Muscle layer of duodenum (tissue), 2 donors: ENCODE measurements around the gene BCKDHA.

Experiments used
- H3K27ac ChIP-seq: one replicate; pipeline ENCODE4 v1.7.0; 2013; ENCODE audit warnings: mild to moderate bottlenecking, low read length
- H3K27me3 ChIP-seq: one replicate; pipeline ENCODE4 v1.7.0; 2013; ENCODE audit warnings: low read depth, mild to moderate bottlenecking, control low read depth, low read length
- H3K36me3 ChIP-seq, 2 donors: one replicate each; pipeline ENCODE4 v1.7.0; 2013; ENCODE audit warnings: low read length in 2 of 2, control low read depth in 1 of 2, mild to moderate bottlenecking in 1 of 2; ENCODE audit not compliant: insufficient read depth in 2 of 2, control insufficient read depth in 1 of 2
- H3K4me1 ChIP-seq, 2 donors: one replicate each; pipeline ENCODE4 v1.7.0; 2013; ENCODE audit warnings: low read length in 2 of 2, mild to moderate bottlenecking in 2 of 2, control low read depth in 1 of 2, moderate library complexity in 1 of 2; ENCODE audit not compliant: insufficient read depth in 2 of 2, control insufficient read depth in 1 of 2
- H3K4me3 ChIP-seq, 2 donors: one replicate each; pipeline ENCODE4 v1.7.0; 2013; ENCODE audit warnings: low read length in 2 of 2, low read depth in 1 of 2, mild to moderate bottlenecking in 1 of 2
- H3K9me3 ChIP-seq, 2 donors: one replicate each; pipeline ENCODE4 v1.7.0; 2013; ENCODE audit warnings: low read length in 2 of 2, control low read depth in 1 of 2, mild to moderate bottlenecking in 1 of 2; ENCODE audit not compliant: control insufficient read depth in 1 of 2
- donor health status: healthy.

Gene BCKDHA

DNA sequence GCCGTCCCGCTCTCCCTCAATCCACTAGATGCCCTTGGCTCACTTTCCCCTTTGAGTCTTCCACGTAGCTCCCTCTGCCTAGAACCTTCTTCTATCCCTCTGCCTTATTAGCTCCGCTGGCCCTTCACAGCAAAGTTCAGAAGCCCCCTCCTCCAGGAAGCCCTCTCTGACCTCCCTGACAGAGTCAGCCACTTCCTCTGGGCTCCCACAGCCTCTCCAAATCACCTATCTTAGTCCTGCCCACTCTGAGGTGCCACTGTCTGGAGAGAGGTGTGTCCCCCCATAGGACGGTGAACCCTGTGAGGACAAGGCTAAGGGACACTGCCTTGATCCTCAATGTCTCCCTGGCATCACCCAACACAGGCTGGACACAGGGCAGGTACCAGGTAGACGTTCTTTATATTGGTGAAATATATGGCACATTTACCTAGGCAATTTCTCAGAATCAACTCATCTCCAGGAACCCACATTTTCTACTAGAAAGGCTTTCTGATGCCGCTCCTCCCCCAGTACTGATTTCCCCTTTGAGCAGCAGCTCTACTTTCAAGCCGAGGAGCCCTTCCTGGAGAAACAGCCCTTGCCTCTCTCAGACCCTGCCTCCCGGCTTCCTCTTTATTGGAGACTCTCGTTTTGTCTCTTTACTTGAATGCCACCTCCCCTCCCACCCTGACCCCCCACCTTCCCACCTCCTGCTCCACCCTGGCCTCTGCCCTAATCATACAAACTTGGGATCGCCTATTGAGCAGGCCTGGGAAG is 40.5 kb upstream of the BCKDHA start:
- Histone ChIP-seq H3K36me3 (no peaks in the 10 kb centered on the region), H3K9me3 (no peaks in the 10 kb centered on the region), H3K4me3 (no peak overlapping the region), H3K27me3 (no peaks in the 10 kb centered on the region), H3K4me1 (peaks cover 0 to 16% of the 10 kb centered on the region in 2 donors), H3K27ac (no peak overlapping the region)

GRCh38 chr19:41357746-41358145 is 39.9 kb upstream of the BCKDHA start:
- Histone ChIP-seq H3K4me3 (no peak overlapping the region), H3K9me3 (no peaks in the 10 kb centered on the region), H3K27ac (no peak overlapping the region), H3K27me3 (no peaks in the 10 kb centered on the region), H3K4me1 (peaks cover 0 to 11% of the 10 kb centered on the region in 2 donors), H3K36me3 (no peaks in the 10 kb centered on the region)

DNA sequence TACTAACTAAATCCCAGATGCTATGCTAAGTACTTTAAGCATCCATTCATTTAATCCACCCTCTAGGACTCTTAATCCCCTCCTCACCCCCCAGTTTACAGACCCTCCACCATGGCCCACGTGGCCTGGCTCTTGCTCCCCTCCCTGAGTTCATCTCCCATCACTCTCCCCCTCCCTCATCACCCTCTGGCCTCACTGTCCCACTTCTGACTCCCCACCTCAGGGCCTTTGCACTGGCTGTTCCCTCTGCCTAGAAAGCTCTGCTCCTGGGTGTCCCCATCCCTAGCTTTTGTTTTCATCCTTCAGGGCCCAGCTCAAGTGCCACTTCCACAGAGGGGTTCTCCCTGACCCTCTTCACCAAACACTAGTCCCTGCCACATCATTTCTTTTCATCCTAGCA is 37.9 kb upstream of the BCKDHA start:
- Histone ChIP-seq H3K4me1 (peaks cover 0 to 16% of the 10 kb centered on the region in 2 donors), H3K4me3 (no peak overlapping the region)

GRCh38 chr19:41362143-41362847 is 35.3 kb upstream of the BCKDHA start:
- no peaks in the 10 kb centered on the region for H3K9me3 ChIP-seq
- H3K4me3 ChIP-seq = no peak overlapping the region
- H3K4me1 ChIP-seq = peaks cover 0 to 18% of the 10 kb centered on the region in 2 donors
- peaks cover 0 to 4% of the 10 kb centered on the region in 2 donors for H3K36me3 ChIP-seq
- no peaks in the 10 kb centered on the region for H3K27me3 ChIP-seq
- H3K27ac ChIP-seq = no peak overlapping the region

More for the DNA sequence above, 37.9 kb upstream of the BCKDHA start:
- Histone ChIP-seq H3K27ac (no peak overlapping the region), H3K27me3 (no peaks in the 10 kb centered on the region), H3K36me3 (peaks cover 0 to 4% of the 10 kb centered on the region in 2 donors), H3K9me3 (no peaks in the 10 kb centered on the region)

DNA sequence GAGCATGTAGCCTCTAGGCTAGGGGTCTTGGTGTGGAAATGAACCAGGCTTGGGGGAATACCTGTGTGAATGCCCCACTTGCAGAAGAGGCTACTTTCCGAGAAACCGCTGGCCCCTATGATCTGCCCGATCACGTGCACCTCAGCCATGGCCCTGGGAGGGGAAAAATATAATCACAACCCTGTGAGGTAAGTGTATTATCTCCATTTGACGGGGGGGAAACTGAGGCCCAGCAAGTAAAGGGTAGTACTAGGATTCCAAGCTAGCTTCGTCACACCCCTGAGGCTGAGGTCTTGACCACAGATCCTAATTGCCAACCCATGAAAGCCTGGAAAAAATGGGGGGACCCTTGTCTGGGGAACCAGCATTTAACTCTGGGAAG is 34.3 kb upstream of the BCKDHA start:
- peak overlapping the region; percentile 80 to 87 for H3K4me3 ChIP-seq
- no peaks in the 10 kb centered on the region for H3K27me3 ChIP-seq
- H3K4me1 ChIP-seq = peaks cover 0 to 18% of the 10 kb centered on the region in 2 donors
- peak overlapping the region; percentile 97 for H3K27ac ChIP-seq
- peaks cover 0 to 4% of the 10 kb centered on the region in 2 donors for H3K36me3 ChIP-seq
- H3K9me3 ChIP-seq = no peaks in the 10 kb centered on the region

DNA sequence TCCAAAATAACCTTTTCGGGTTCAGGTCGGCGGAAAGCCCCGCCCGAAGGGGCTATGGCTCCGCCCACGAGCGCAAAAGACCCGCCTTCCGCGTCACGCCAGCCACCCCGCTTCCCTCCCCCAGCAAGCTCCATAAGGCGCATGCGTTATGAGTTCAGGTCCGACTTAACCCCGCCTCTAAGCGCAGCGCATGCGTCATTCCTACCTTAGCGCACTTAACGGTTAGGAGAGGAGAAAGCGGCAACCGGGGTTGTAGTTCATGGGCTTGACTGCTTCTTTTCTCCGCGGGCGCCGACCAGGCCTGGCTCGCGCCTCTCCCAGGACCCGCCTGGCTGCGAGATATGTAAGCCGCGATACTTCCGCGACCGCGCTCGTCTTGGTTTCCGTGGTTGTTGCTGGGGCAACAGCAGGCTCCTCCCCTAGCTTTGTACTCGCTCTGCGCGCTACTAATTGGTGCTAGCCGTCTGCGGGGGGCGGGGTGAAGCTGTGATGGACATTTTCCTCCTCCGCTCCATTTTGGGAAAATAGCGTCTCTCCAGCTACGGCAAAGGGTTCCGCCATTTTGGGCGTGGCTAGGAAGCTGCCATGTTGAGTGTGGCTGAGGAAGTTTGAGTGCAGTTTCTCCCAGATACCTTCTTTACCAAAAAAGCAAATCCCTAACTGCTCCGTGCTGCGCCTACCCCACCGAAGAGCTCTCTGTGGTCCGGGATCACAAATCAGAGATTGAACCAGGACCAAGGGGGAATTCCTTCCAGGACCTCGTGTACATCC is 33.7 kb upstream of the BCKDHA start, which contains the start of gene B9D2:
Gene B9D2 (minus strand): TSS at position 397 of the 771 bp plus-strand sequence. CDS start 630 bp downstream, outside the sequence.
- peak within 1 kb of the TSS; percentile 80 to 87 for H3K4me3 ChIP-seq
- H3K27me3 ChIP-seq = no peaks in the 10 kb centered on the region
- H3K4me1 ChIP-seq = peaks cover 0 to 18% of the 10 kb centered on the region in 2 donors
- H3K9me3 ChIP-seq = no peaks in the 10 kb centered on the region
- H3K27ac ChIP-seq = peak within 1 kb of the TSS; percentile 97
- H3K36me3 ChIP-seq = peaks cover 0 to 4% of the 10 kb centered on the region in 2 donors

DNA sequence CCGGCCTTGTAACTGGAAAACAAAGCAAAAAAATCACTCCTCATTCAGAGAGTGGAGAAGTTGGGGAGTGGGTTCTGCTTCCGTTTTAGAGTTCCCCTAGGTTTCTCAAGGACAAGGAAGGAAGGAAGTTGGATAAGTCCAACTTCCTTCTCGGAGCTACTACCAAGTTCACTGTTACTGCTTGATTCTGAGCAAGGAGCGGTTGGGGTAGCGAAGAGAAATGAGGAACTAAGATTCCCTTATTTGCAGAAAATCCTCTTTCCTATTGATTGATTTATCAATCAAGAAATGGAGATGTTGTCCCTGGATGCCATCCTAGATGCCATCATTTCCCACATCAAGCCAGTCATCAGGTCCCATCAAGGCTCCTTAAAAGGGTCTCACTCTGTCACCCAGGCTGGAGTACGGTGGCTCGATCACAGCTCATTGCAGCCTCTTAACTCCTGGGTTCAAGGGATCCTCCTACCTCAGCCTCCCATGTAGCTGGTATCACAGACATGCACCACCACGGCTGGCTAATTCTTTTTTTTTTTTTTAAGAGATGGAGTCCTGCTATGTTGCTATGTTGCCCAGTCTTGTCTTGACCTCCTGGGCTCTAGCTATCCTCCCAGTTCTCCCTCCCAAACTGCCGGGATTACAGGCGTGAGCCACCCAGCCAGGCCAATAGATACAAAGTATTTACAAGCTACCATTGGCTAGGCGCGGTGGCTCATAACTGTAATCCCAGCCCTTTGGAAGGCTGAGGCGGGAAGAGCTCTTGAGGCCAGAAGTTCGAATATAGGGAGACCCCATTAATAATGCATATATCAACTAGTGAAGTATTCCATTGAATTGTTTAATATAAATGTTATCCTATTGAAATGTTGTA is 32.9 kb upstream of the BCKDHA start:
- H3K9me3 ChIP-seq = no peaks in the 10 kb centered on the region
- H3K4me1 ChIP-seq = peaks cover 0 to 18% of the 10 kb centered on the region in 2 donors
- peak overlapping the region; percentile 80 to 87 for H3K4me3 ChIP-seq
- H3K27me3 ChIP-seq = no peaks in the 10 kb centered on the region
- H3K36me3 ChIP-seq = peaks cover 0 to 4% of the 10 kb centered on the region in 2 donors
- peak overlapping the region; percentile 97 for H3K27ac ChIP-seq

DNA sequence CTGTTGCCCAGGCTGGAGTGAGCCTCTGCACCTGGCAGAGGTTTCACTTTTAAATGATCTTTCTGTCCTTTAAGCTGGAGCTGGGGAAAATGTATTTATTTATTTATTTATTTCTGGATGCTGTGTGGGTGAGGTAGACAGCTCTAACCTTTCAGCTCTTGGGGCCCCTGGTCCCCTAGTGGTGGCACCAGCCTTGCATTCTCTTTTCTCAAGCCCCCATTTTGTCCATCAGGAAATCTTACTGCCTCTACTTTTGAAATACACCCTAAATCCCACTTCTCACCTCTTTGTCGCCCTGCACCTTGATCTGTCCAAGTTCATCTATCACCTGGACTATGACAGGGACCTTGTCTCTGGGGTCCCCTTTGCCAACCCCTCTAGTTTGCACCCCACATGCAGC is 31.5 kb upstream of the BCKDHA start:
- no peak overlapping the region for H3K27ac ChIP-seq
- peaks cover 0 to 18% of the 10 kb centered on the region in 2 donors for H3K4me1 ChIP-seq
- H3K36me3 ChIP-seq = peaks cover 0 to 4% of the 10 kb centered on the region in 2 donors
- no peaks in the 10 kb centered on the region for H3K9me3 ChIP-seq
- H3K27me3 ChIP-seq = no peaks in the 10 kb centered on the region
- no peak overlapping the region for H3K4me3 ChIP-seq

DNA sequence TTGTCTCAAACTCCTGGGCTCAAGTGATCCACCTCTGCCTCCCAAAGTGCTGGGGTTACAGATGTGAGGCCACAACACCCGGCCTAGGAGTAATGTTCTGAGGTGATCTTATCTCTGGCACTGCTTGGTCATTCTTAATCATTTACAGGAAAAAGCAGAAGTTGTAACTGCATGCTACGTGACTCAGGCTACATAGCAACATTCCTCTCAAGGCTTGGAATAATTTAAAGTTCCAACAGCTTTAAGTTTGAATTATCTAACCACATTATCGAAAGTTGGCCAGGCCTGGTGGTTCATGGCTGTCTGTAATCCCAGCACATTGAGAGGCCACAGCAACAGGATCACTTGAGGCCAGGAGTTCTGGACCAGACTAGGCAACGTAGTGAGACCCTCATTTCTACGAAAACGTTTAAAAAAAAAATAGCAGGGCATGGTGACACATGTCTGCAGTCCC is 29.7 kb upstream of the BCKDHA start:
- Histone ChIP-seq H3K9me3 (no peaks in the 10 kb centered on the region), H3K27ac (no peak overlapping the region), H3K36me3 (peaks cover 0 to 4% of the 10 kb centered on the region in 2 donors), H3K27me3 (no peaks in the 10 kb centered on the region), H3K4me3 (no peak overlapping the region), H3K4me1 (peaks cover 0 to 16% of the 10 kb centered on the region in 2 donors)

GRCh38 chr19:41369769-41370168 is 27.8 kb upstream of the BCKDHA start:
- no peaks in the 10 kb centered on the region for H3K36me3 ChIP-seq
- H3K27ac ChIP-seq = no peak overlapping the region
- no peaks in the 10 kb centered on the region for H3K27me3 ChIP-seq
- H3K4me1 ChIP-seq = peaks cover 0 to 18% of the 10 kb centered on the region in 2 donors
- no peak overlapping the region for H3K4me3 ChIP-seq
- H3K9me3 ChIP-seq = no peaks in the 10 kb centered on the region
